ENCODE results near the gene SYNRG.
A peak's percentile ranks its signal among the peaks of the same experiment; 100 is the strongest.
"Not testable (repeated sequence)": the region's sequence is repeated elsewhere in the genome, so short reads cannot be mapped to it uniquely, and the experiment has no call there.

Gene SYNRG

GRCh38 chr17:37640015-37640414, 30.8 kb upstream of the SYNRG start:
- no peaks in the 10 kb centered on the region for H3K27me3 ChIP-seq (ENCODE audit: insufficient read depth, poor library complexity, severe bottlenecking)
- DNase-seq (ENCODE audit: low spot score) (no peak), ATAC-seq (ENCODE audit: low read depth) (no peak)
- H3K9me3 ChIP-seq (ENCODE audit: severe bottlenecking): no peaks in the 10 kb centered on the region
- H3K4me1 ChIP-seq (ENCODE audit: insufficient read depth, poor library complexity, severe bottlenecking): peaks cover 7% of the 10 kb centered on the region
- H3K36me3 ChIP-seq (ENCODE audit: low read depth): peaks cover 54% of the 10 kb centered on the region
- no peak overlapping the region for H3K4me3 ChIP-seq (ENCODE audit: severe bottlenecking)
- TF ChIP-seq CTCF (IDR thresholded peaks at IDR 0.05; ENCODE audit: poor library complexity, severe bottlenecking): no peak
- H3K27ac ChIP-seq (ENCODE audit: poor library complexity, severe bottlenecking): no peak overlapping the region

GRCh38 chr17:37637956-37638355, 28.7 kb upstream of the SYNRG start:
- Histone ChIP-seq H3K27ac (ENCODE audit: poor library complexity, severe bottlenecking) (no peak overlapping the region), H3K4me3 (ENCODE audit: severe bottlenecking) (no peak overlapping the region), H3K36me3 (ENCODE audit: low read depth) (peaks cover 56% of the 10 kb centered on the region), H3K27me3 (ENCODE audit: insufficient read depth, poor library complexity, severe bottlenecking) (no peaks in the 10 kb centered on the region), H3K4me1 (ENCODE audit: insufficient read depth, poor library complexity, severe bottlenecking) (peaks cover 4% of the 10 kb centered on the region), H3K9me3 (ENCODE audit: severe bottlenecking) (no peaks in the 10 kb centered on the region)
- DNase-seq (ENCODE audit: low spot score) (no peak), ATAC-seq (ENCODE audit: low read depth) (no peak)
- TF ChIP-seq CTCF (IDR thresholded peaks at IDR 0.05; ENCODE audit: poor library complexity, severe bottlenecking): no peak

- not testable (repeated sequence) for H3K27me3 ChIP-seq (ENCODE audit: insufficient read depth, poor library complexity, severe bottlenecking); ATAC-seq (ENCODE audit: low read depth); H3K27ac ChIP-seq (ENCODE audit: poor library complexity, severe bottlenecking); DNase-seq (ENCODE audit: low spot score); H3K4me1 ChIP-seq (ENCODE audit: insufficient read depth, poor library complexity, severe bottlenecking); H3K4me3 ChIP-seq (ENCODE audit: severe bottlenecking); H3K9me3 ChIP-seq (ENCODE audit: severe bottlenecking)
- H3K36me3 ChIP-seq (ENCODE audit: low read depth): peaks cover 82% of the 10 kb centered on the region
Measured at GRCh38 chr17:37616430-37616829, 7.2 kb upstream of the SYNRG start.

GRCh38 chr17:37614823-37615222, 5.6 kb upstream of the SYNRG start:
- Histone ChIP-seq H3K27ac (ENCODE audit: poor library complexity, severe bottlenecking) (no peak overlapping the region), H3K4me1 (ENCODE audit: insufficient read depth, poor library complexity, severe bottlenecking) (no peaks in the 10 kb centered on the region), H3K27me3 (ENCODE audit: insufficient read depth, poor library complexity, severe bottlenecking) (no peaks in the 10 kb centered on the region), H3K36me3 (ENCODE audit: low read depth) (peaks cover 66% of the 10 kb centered on the region), H3K9me3 (ENCODE audit: severe bottlenecking) (no peaks in the 10 kb centered on the region), H3K4me3 (ENCODE audit: severe bottlenecking) (no peak overlapping the region)
- DNase-seq (ENCODE audit: low spot score) (no peak), ATAC-seq (ENCODE audit: low read depth) (no peak)
- no peak for TF ChIP-seq CTCF (IDR thresholded peaks at IDR 0.05; ENCODE audit: poor library complexity, severe bottlenecking)

- Histone ChIP-seq H3K27me3 (ENCODE audit: insufficient read depth, poor library complexity, severe bottlenecking) (no peaks in the 10 kb centered on the region), H3K27ac (ENCODE audit: poor library complexity, severe bottlenecking) (no peak overlapping the region), H3K36me3 (ENCODE audit: low read depth) (peaks cover 61% of the 10 kb centered on the region), H3K4me3 (ENCODE audit: severe bottlenecking) (no peak overlapping the region), H3K9me3 (ENCODE audit: severe bottlenecking) (no peaks in the 10 kb centered on the region), H3K4me1 (ENCODE audit: insufficient read depth, poor library complexity, severe bottlenecking) (no peaks in the 10 kb centered on the region)
- no peak for DNase-seq (ENCODE audit: low spot score)
- ATAC-seq (ENCODE audit: low read depth): peak; percentile 81
- TF ChIP-seq CTCF (IDR thresholded peaks at IDR 0.05; ENCODE audit: poor library complexity, severe bottlenecking): no peak
Measured at GRCh38 chr17:37614391-37614790, 5.2 kb upstream of the SYNRG start.

Data from RWPE2 (cell line).